ENCODE results near the gene TUBA3D. TPM values are rescaled to one million over a fixed set of nuclear protein-coding genes. Genes with fewer than 3 reads are reported as not detected.
"Not testable (repeated sequence)": the region's sequence is repeated elsewhere in the genome, so short reads cannot be mapped to it uniquely, and the experiment has no call there.

TUBA3D gene
- total RNA-seq, 1 donor from 2014 or later, result not detected

DNA sequence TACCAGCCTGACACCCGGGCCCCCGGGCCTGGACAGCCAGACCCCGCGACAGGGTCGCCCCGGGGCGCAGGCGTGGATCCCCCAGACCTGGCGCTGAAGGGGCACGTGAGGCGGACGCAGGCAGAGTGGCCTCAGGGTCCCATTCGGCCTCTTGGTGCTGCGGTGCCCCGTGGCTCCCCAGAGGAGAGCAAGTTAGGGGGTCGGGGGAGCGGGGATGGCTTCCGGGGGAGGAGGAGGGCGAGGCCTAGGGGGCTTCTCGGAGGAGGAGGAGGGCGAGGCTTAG is 30.5 kb upstream of the TUBA3D start:
- H3K27ac Mint-ChIP-seq; H3K27ac ChIP-seq; H3K27me3 Mint-ChIP-seq (ENCODE audit: insufficient read depth, low read depth); H3K27me3 ChIP-seq; H3F3A ChIP-seq (ENCODE audit: low read depth); H3K79me2 ChIP-seq (ENCODE audit: low read depth); H3K9me3 ChIP-seq (ENCODE audit: low read depth); H3K9ac ChIP-seq; DNase-seq (ENCODE audit: low spot score); H3K4me3 Mint-ChIP-seq; H3K4me1 ChIP-seq; H3K4me3 ChIP-seq; H3K36me3 Mint-ChIP-seq; H4K20me1 ChIP-seq (ENCODE audit: low read depth); H3K4me2 ChIP-seq; H3K36me3 ChIP-seq; H3K4me1 Mint-ChIP-seq; H3K9me3 Mint-ChIP-seq; H2AFZ ChIP-seq (replicated peaks): not testable (repeated sequence)

DNA sequence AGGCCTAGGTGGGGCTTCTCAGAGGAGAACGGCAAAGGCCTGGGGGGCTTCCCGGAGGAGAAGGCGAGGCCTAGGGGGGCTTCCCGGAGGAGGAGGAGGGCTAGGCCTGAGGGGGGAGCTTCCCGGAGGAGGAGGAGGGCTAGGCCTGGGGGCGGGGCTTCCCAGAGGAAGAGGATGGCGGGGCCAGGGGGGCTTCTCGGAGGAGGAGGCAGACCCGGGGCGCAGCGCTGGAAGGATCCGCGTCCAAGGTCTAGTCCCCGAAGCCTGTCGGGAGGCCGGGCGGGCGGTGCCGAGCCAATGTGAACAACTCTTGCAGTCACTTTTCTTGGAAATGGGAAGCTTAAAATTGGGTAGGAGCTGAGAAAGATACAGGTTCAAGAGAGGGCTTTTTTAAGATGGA is 30.0 kb upstream of the TUBA3D start:
- Mint-ChIP-seq H3K27ac (no peak overlapping the region), H3K4me3 (no peak overlapping the region), H3K27me3 (ENCODE audit: insufficient read depth, low read depth) (no peaks in the 10 kb centered on the region), H3K36me3 (no peaks in the 10 kb centered on the region), H3K9me3 (no peaks in the 10 kb centered on the region), H3K4me1 (peaks cover 5% of the 10 kb centered on the region)
- no peak overlapping the region for H2AFZ ChIP-seq (replicated peaks)
- no peak overlapping the region for H3K4me3 ChIP-seq
- no peaks in the 10 kb centered on the region for H3K9me3 ChIP-seq (ENCODE audit: low read depth)
- no peaks in the 10 kb centered on the region for H4K20me1 ChIP-seq (ENCODE audit: low read depth)
- no peak for TF ChIP-seq EZH2 (IDR thresholded peaks at IDR 0.05)
- TF ChIP-seq, protein P1, sequence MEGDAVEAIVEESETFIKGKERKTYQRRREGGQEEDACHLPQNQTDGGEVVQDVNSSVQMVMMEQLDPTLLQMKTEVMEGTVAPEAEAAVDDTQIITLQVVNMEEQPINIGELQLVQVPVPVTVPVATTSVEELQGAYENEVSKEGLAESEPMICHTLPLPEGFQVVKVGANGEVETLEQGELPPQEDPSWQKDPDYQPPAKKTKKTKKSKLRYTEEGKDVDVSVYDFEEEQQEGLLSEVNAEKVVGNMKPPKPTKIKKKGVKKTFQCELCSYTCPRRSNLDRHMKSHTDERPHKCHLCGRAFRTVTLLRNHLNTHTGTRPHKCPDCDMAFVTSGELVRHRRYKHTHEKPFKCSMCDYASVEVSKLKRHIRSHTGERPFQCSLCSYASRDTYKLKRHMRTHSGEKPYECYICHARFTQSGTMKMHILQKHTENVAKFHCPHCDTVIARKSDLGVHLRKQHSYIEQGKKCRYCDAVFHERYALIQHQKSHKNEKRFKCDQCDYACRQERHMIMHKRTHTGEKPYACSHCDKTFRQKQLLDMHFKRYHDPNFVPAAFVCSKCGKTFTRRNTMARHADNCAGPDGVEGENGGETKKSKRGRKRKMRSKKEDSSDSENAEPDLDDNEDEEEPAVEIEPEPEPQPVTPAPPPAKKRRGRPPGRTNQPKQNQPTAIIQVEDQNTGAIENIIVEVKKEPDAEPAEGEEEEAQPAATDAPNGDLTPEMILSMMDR (IDR thresholded peaks at IDR 0.05), result no peak
- no peak for TF ChIP-seq EZH2phosphoT487 (IDR thresholded peaks at IDR 0.05)
- H3K9ac ChIP-seq, result no peak overlapping the region
- H3K27me3 ChIP-seq, result no peaks in the 10 kb centered on the region
- DNase-seq (ENCODE audit: low spot score), result no peak
- H3K27ac ChIP-seq, result no peak overlapping the region
- no peak overlapping the region for H3K4me2 ChIP-seq
- no peaks in the 10 kb centered on the region for H3F3A ChIP-seq (ENCODE audit: low read depth)
- H3K79me2 ChIP-seq (ENCODE audit: low read depth), result no peaks in the 10 kb centered on the region
- H3K36me3 ChIP-seq, result no peaks in the 10 kb centered on the region
- no peaks in the 10 kb centered on the region for H3K4me1 ChIP-seq

DNA sequence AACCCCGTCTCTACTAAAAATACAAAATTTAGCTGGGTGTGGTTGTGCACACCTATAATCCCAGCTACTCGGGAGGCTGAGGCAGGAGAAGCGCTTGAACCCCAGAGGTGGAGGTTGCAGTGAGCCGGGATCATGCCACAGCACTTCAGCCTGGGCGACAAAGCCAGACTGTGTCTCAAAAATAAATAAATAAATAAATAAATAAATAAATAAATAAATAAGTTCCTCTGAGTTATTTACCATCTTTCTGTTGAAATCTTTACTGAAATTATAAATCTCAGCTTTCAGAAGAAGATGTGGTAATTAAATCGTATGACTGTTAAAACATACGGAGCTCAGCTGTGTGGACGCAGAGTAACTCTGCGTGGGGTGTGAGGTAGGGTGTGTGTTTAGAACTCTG is 27.9 kb upstream of the TUBA3D start:
- not testable (repeated sequence) for H3K4me1 Mint-ChIP-seq; H3K4me2 ChIP-seq; H3K4me3 ChIP-seq; H3K4me1 ChIP-seq; H3K27me3 ChIP-seq; H3K79me2 ChIP-seq (ENCODE audit: low read depth); H3K9me3 Mint-ChIP-seq; H3K36me3 Mint-ChIP-seq; H3K4me3 Mint-ChIP-seq; H3K36me3 ChIP-seq; H3F3A ChIP-seq (ENCODE audit: low read depth); H3K27me3 Mint-ChIP-seq (ENCODE audit: insufficient read depth, low read depth); H3K9me3 ChIP-seq (ENCODE audit: low read depth); H3K27ac ChIP-seq; DNase-seq (ENCODE audit: low spot score); H2AFZ ChIP-seq (replicated peaks); H4K20me1 ChIP-seq (ENCODE audit: low read depth); H3K9ac ChIP-seq; H3K27ac Mint-ChIP-seq

GRCh38 chr2:131451265-131451949 is 24.5 kb upstream of the TUBA3D start:
- H3K4me1 ChIP-seq; H3K4me1 Mint-ChIP-seq; H3K4me3 ChIP-seq; H3K79me2 ChIP-seq (ENCODE audit: low read depth); H3K4me2 ChIP-seq; H3K27me3 ChIP-seq; H3F3A ChIP-seq (ENCODE audit: low read depth); H4K20me1 ChIP-seq (ENCODE audit: low read depth); H3K36me3 ChIP-seq; H3K27ac Mint-ChIP-seq; DNase-seq (ENCODE audit: low spot score); H3K9me3 ChIP-seq (ENCODE audit: low read depth); H3K9ac ChIP-seq; H3K9me3 Mint-ChIP-seq; H3K27ac ChIP-seq; H3K36me3 Mint-ChIP-seq; H3K4me3 Mint-ChIP-seq; H3K27me3 Mint-ChIP-seq (ENCODE audit: insufficient read depth, low read depth); H2AFZ ChIP-seq (replicated peaks): not testable (repeated sequence)

GRCh38 chr2:131454914-131455313 is 21.0 kb upstream of the TUBA3D start:
- H3K36me3 ChIP-seq; H3F3A ChIP-seq (ENCODE audit: low read depth); H3K27me3 ChIP-seq; H3K4me2 ChIP-seq; H3K27ac Mint-ChIP-seq; H3K9me3 Mint-ChIP-seq; H3K4me1 Mint-ChIP-seq; H3K4me1 ChIP-seq; H2AFZ ChIP-seq (replicated peaks); H3K79me2 ChIP-seq (ENCODE audit: low read depth); DNase-seq (ENCODE audit: low spot score); H3K9me3 ChIP-seq (ENCODE audit: low read depth); H3K9ac ChIP-seq; H3K4me3 ChIP-seq; H3K4me3 Mint-ChIP-seq; H3K36me3 Mint-ChIP-seq; H3K27me3 Mint-ChIP-seq (ENCODE audit: insufficient read depth, low read depth); H3K27ac ChIP-seq; H4K20me1 ChIP-seq (ENCODE audit: low read depth): not testable (repeated sequence)

DNA sequence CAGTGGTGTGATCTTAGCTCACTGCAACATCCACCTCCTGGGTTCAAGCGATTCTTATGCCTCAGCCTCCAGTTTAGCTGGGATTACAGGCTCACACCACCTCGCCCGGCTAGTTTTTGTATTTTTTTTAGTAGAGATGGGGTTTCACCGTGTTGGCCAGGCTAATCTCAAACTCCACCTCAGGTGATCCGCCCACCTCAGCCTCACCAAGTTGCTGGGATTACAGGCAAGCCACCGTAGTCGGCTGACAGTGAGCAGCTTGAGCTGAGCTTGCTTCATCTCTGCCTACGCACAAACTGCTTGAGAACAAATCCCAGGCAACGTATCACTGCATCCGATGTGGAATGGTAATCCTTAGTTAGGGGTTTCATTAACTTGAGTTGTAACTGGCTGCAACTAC is 8.2 kb upstream of the TUBA3D start:
- not testable (repeated sequence) for H3K4me2 ChIP-seq; H3K27me3 Mint-ChIP-seq (ENCODE audit: insufficient read depth, low read depth); H4K20me1 ChIP-seq (ENCODE audit: low read depth); H3K4me3 ChIP-seq; H3K27ac ChIP-seq; H3K36me3 ChIP-seq; H3K36me3 Mint-ChIP-seq; H3K27me3 ChIP-seq; H3K9ac ChIP-seq; H3K9me3 Mint-ChIP-seq; H3F3A ChIP-seq (ENCODE audit: low read depth); H3K27ac Mint-ChIP-seq; H3K4me1 ChIP-seq; H3K4me1 Mint-ChIP-seq; H3K79me2 ChIP-seq (ENCODE audit: low read depth); DNase-seq (ENCODE audit: low spot score); H3K9me3 ChIP-seq (ENCODE audit: low read depth); H3K4me3 Mint-ChIP-seq; H2AFZ ChIP-seq (replicated peaks)

- H3K9me3 ChIP-seq (ENCODE audit: low read depth); DNase-seq (ENCODE audit: low spot score); H2AFZ ChIP-seq (replicated peaks); H3K9ac ChIP-seq; H3K36me3 ChIP-seq; H3K27me3 Mint-ChIP-seq (ENCODE audit: insufficient read depth, low read depth); H3F3A ChIP-seq (ENCODE audit: low read depth); H3K79me2 ChIP-seq (ENCODE audit: low read depth); H3K27ac ChIP-seq; H3K4me1 Mint-ChIP-seq; H3K9me3 Mint-ChIP-seq; H3K36me3 Mint-ChIP-seq; H4K20me1 ChIP-seq (ENCODE audit: low read depth); H3K4me1 ChIP-seq; H3K4me2 ChIP-seq; H3K4me3 Mint-ChIP-seq; H3K4me3 ChIP-seq; H3K27me3 ChIP-seq; H3K27ac Mint-ChIP-seq: not testable (repeated sequence)
These were observed 5.0 kb upstream of the TUBA3D start for GRCh38 chr2:131470944-131471343.
